Measurements from ENCODE around the gene RHEBL1. TPM values are rescaled to one million over a fixed set of nuclear protein-coding genes. Genes with fewer than 3 reads are reported as not detected.

The RHEBL1 gene
- total RNA-seq, 1 donor from 2014 or later, result 0.41 TPM

DNA sequence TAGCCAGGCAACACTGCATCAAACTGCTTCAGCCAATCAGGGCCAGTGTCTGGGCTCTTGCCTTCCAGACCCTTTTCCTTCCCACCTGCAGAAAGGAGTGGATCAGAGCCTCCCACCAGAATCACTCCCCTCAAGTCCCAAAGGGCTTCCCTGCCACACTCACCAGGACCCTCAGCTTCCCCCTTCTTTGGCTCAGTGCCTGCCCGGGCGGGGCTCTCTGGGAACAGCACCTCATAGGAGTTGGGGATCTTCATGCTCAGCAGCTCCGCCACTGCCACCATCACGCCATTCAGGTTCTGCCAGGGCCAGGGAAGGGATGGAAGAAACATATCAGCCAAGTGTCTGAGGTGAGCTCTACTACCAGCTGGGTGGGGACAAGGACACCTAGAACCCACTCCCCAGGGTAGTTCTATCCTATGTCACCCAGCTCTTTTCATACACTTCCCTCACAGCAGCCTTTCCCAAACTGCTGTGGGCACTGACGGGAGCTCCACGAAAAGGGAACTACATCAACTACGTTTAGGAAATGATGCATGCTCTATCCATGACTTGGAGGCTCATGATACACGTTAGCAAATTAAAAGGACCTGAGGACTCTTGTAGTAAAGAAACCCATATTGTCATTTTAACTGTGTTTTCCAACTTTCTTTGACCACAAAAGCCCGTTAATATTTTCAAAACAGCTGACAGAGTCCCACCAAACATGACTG lies 41.8 kb downstream of the RHEBL1 start:
- intact Hi-C loops (cut with DNase I), result no loop called here
- ATAC-seq, result no peak
- no peak for DNase-seq (ENCODE audit: missing footprints)

DNA sequence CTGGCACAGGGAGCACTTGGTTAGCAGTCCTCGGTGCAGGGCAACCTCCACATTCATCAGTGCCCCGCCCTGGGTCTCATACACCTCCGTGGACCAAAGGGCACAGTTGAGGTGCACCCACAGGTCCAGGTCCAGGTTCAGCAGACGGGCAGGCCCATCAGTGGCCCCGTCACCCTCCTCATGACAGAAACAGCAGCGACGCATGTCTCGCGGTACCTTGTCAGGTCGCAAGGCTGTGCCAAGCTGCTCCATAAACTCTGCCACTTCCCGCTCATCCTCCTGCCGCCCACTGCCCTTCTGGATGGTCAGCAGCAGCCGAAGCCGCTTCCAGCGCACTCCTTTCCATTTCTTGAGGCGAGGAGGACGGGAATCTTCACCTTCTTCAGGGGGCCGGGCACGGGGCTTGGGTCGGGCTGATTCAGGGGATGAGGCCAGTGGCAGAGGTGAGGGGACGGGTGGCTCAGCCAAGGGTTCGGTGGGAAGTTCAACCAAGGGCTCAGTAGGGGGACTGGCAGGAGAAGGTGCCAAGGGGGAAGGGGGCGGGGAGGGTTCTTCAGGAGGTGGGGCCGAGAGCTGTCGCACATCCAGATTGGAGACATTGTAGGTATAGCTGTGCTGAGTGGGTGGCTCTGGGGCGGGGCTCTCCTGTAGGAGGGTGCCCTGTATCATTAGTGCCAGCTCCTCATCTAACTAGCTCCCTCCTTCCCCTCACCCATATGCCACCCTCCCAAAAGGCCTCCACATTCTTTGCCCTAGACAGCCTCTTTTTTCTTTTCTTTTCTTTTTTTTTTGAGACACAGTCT lies 42.9 kb downstream of the RHEBL1 start:
- ATAC-seq (no peak), DNase-seq (ENCODE audit: missing footprints) (no peak)
- intact Hi-C loops (cut with DNase I), result no loop called here

DNA sequence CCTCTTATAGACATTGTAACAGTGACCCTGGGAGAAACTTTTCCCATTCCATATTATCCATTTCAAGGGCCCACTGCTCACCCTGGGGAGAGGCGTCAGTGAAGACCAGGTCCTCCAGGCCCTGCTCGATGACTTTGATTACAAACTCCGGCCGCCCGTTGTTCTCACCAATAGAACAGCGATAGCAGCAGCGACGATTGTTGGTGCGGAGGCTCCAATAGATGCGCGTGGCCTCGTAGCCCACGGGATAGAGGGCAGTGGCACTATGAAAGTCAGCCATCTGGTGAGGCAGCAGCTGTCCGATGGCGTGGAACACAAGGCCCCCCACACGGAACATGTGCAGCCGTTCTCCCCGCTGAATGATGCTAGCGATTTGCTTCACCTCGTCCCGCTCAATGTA lies 43.7 kb downstream of the RHEBL1 start:
- intact Hi-C loops (cut with DNase I), result no loop called here
- no peak for ATAC-seq
- DNase-seq (ENCODE audit: missing footprints), result no peak

DNA sequence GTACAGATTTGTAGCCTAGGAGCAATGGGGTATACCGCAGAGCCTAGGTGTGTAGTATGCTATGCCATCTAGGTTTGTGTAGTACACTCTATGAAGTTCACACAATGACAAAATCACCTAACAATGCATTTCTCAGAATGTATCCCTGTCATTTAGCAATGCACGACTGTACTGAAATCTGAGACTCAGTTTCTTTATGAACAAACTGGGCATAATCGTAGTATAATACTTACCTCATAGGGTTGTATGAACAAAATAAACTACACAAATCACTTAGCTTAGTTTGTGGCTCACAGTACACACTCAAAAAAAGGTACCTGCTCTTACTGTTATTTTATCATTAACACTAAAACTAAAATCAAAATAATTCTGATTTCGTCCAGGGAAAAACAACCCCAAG lies 44.3 kb downstream of the RHEBL1 start:
- ATAC-seq (no peak), DNase-seq (ENCODE audit: missing footprints) (no peak)
- intact Hi-C loops (cut with DNase I), result no loop called here

DNA sequence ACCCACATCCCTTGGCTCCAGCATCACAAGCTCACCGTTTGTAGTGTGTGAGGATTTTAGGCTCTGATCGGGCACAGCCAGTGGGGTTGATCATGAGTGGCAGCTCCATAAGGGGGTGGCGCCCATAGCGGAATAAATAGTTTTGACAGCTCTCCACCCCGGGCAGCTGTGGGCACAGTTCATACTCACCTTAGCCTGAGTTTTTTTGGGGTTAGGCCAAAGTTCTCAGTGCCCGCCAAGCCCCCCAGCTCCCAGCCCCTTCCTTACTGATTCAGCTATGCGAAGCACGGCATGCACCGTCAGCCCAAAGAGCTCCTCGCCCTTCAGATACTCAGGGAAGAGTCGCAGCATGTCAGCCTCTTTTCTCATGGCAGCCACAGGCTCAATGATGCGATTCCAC lies 45.2 kb downstream of the RHEBL1 start:
- intact Hi-C loops (cut with DNase I), result no loop called here
- ATAC-seq (no peak), DNase-seq (ENCODE audit: missing footprints) (no peak)

DNA sequence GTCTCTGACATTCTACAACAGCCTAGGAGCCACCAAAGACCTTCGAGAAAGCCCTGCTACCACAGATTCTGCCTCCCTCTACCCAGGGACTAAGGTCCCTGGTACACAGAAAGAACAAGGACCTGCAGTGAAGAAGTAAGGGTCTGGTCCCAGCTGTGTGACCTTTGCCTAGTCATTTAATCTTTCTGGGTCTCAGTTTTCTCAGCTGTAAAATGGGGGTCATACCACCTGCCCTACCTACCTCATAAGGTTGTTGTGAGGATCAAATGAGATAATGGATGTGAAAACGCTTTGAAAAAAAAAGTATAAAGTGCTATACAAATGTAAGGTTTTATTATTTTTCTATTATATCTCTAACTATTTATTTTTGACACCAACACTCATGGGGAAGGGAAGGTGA lies 46.0 kb downstream of the RHEBL1 start:
- intact Hi-C loops (cut with DNase I), result no loop called here
- no peak for ATAC-seq
- DNase-seq (ENCODE audit: missing footprints), result no peak

DNA sequence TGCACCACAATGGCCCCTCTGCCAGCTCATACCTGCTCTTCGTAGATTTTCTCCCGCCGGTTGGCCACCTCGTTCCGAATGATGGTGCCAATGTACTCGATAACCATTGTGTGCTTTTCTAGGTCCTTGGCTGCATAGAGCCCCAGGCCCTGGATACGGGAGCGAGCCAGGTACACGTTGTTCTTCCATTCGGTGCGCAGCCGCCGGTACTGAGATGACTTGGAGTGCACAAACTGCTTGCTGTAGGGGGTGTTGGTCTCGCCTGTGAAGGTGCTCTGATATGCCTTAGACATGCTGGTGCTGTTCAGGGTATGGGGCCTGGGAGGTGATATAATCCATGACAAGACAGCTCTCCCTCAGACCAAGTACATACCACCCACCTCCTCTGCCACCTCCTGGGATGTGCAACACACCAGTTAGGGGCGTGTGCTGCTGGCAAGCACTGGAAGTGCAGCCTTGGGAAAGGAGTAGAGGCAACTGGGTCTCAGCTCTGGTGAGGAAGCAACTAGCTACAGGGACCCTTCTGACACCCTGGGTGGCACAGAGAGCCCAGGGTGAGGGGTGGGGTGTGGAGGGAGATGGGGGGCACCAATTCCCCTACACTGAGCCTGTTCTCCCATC lies 47.1 kb downstream of the RHEBL1 start:
- ATAC-seq (no peak), DNase-seq (ENCODE audit: missing footprints) (no peak)
- intact Hi-C loops (cut with DNase I), result no loop called here

DNA sequence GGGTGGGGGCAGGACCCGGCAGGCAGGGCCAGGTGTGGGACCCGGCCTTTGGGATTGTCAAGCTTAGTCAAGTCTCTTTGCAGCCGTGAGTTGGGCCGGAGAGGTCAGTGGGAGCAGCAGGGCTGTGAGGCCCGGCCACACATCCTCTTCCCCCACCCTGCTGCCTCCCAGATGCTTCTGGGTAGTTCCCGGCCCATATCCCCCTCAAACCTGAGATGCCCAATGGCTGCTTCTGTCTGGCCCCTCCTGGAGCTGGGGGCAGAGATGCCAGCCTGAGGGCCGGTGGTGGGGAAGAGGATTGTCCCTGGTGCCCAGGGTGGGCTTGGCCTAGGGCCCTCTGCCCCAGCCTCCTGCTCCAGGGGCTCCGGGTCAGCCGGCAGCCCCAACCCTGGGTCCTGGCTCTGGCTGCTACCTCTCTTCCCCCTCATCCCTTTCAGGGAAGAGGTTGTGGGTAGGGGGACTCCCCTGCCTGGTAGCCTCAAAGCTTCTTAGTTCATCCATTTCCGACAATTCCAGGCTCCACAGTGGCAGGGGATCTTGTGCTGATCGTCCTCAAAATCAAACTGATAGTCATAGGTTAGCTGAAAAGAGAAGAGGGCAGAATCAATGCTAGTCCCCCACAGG lies 48.4 kb downstream of the RHEBL1 start:
- DNase-seq (ENCODE audit: missing footprints), result no peak
- intact Hi-C loops (cut with DNase I), result no loop called here
- no peak for ATAC-seq

DNA sequence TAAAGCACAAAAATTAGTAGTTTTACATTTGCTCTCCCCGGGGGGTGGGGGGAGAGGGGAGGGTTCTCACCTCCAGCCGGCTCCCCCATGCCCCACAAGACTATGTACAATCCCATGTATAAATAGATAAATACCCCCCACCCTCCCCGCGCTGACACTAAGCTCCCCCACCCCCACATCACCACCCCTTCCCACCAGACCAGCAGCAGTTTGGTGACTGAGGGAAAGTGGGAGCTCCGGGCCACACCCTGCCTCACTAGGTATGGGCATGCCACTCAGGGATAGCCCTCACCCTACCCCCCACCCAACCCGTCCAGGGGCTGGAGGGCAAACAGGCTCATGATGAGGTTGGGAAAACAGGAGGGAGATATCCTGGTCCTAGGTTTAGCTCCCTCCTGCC lies 49.3 kb downstream of the RHEBL1 start:
- DNase-seq (ENCODE audit: missing footprints) (no peak), ATAC-seq (no peak)
- intact Hi-C loops (cut with DNase I), result no loop called here

DNA sequence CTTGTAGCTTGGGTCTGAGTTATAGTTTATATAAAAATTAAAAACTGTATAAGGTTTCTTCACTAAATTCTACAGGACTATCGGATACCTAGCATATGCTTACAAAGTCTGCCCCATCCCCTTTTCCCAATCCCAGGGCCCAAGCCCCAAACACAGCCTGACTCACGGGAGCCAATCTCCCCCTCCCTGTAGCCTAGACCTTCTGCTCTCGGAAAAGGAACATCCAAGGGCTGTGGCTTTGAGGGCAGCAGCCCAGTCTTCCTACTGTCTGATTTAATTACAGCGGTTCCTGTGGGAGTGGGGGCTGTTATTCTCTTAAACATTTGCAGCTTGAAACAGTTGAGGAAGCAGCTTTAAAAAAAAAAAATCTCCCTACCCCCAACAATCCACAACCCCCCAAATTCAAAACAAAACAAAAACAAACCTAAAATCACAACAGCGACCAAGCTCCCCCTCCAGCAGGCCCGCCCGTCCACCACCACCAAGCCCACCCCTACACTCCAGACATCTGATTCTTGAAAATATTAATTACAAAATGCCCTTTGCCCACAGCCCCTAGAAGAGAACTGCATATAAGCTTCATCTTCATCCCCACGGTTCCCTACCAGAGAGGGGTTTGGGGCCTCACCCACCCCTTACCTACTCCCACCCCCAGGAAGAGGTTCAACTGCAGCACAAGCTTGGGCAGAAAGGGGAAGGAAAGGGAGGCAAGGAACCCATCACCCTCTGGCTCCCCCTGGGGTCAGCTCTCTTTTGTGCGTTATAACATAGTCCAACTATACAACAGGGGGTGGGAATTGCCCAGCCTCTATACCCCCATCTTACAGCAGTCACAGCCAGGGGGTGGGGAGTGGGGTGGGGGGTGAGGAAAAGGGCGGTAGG lies 50.1 kb downstream of the RHEBL1 start:
- no peak for ATAC-seq
- no peak for DNase-seq (ENCODE audit: missing footprints)
- intact Hi-C loops (cut with DNase I), result loop anchor here (2.0 kb wide), 1 partner anchor 41 kb away; the partner anchor contains the start of gene KMT2D

DNA sequence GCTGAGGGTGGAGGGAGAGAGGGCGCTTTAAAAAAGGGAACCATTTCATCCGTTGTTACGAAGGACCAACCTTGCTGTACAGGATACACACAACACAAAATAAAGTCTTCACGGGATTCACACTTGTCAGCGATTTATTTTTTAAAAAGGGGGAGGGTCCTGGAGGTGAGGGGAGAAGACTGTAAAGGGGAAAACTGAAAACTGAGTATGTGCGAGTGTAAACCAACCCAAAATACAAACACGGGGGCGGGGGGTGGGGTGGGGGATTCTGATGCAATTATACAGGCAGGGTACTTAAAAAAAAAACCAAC lies 50.7 kb downstream of the RHEBL1 start:
- DNase-seq (ENCODE audit: missing footprints), result no peak
- intact Hi-C loops (cut with DNase I), result loop anchor here (2.0 kb wide), 1 partner anchor 42 kb away; the partner anchor contains the start of gene KMT2D
- ATAC-seq, result peak; percentile 12

DNA sequence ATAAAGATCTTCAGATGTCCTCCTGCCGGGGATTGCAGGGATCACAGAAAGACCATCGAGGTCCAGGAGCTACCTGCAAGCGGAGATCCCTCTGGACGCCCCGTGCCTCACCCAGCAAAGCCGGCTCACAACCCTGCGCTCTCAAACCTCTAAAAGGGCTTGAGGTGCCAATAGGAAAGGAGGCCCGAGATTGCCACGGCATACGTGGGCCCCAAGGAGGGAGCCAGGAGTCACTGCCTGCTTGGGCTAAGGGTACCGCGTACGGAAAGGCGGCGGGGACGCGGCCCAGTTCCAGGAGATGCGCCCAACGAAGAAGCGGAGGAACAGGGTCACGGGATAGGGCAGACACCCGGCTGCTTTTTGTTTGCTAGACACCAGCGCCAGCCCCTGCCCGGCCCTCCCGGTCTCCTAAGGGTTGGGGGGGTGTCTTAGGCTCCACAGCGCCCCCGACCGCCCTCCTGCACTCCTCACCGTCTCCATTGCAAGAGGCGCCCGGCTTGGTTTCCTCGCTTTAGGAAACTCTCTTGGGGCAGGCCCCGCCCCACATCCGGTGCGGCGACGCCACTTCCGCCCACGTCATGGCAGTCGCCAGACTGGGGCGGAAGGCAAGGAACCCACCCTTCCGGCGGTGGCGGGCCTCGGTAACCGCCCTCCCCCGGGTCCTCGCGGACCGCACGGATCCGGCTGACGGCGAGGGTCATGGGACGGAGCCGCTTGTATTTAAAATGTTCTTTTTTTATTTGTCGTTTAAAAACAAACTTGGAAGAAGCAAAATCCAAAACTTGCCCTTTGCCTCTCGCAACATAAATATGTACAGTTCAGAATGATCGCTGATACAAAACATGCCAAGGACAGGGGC lies 51.3 kb downstream of the RHEBL1 start, which contains the start of gene PRKAG1:
Gene PRKAG1, minus strand, starts transcription at position 516 of the 859 bp plus-strand sequence. Its CDS starts 36 bp downstream, at position 480.
- intact Hi-C loops (cut with DNase I), result loop anchor here (2.0 kb wide), 1 partner anchor 42 kb away; the partner anchor contains the start of gene KMT2D
- peak; percentile 96 for ATAC-seq

DNA sequence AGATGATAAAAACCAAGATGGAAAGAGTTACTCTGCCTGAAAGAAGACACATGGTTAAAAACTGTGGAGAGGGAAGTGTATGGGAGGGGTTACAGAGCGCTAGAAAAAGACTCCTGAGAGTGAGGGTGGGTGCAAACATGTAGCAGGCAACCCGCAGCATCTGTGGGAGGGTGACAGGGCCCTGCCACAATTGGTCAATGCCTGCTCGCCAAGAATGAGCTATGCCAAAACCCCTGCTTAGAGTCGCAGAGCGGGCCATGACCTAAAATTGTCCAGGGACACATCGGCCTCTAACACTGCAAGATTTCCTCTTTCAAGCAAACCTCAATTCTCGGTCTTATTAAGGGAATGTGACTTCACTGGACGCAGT lies 51.9 kb downstream of the RHEBL1 start:
- intact Hi-C loops (cut with DNase I), result loop anchor here (2.0 kb wide), 1 partner anchor 43 kb away; the partner anchor contains the start of gene KMT2D
- DNase-seq (ENCODE audit: missing footprints) (no peak), ATAC-seq (peak; percentile 40)

More for the DNA sequence above, 51.3 kb downstream of the RHEBL1 start, which contains the start of gene PRKAG1:
- peak; percentile 98 for DNase-seq (ENCODE audit: missing footprints)

DNA sequence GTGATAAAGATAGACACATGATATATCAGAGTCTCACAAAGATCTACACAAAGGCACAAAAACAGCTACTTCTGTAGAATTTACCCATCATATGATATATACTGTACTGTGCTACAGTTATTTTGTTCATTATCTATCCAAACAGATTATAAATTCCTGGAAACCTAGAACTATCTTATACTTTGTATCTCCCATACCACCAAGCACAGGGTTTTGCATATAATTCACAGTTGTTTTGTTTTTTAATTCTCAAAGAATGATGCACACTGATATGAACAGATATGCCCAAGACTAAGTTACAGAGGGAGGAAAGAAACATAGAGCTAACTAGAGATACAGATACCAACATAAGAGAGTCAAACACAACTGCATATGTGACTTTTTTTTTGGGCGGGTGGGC lies 54.6 kb downstream of the RHEBL1 start:
- intact Hi-C loops (cut with DNase I), result no loop called here
- DNase-seq (ENCODE audit: missing footprints) (no peak), ATAC-seq (no peak)

All from Right ventricle myocardium inferior (tissue), 1 donor.